Pulmonary artery endothelial cell (primary cell): ENCODE results near the gene INPP5D. TPM values are rescaled to one million over a fixed set of nuclear protein-coding genes. Genes with fewer than 3 reads are reported as not detected.

Experiments
- DNase-seq: peaks from one replicate; pipeline ENCODE4 v3.0.0-alpha.2; 2011; ENCODE audit warnings: low read depth, low spot score
- total RNA-seq: library from RNA; depleted of rRNA; stranded (reverse); fragments of >200 nt; gene quantifications from 2 replicates; pipeline ENCODE4 v1.2.3, GENCODE V29; 2014

The INPP5D gene
- total RNA-seq, 1 donor from 2014 or later = 19.8 TPM

- no peak for DNase-seq
Observed at GRCh38 chr2:233032551-233033320, 27.4 kb upstream of the INPP5D start, which contains the start of gene NEU2. Gene NEU2 (plus strand): TSS chr2:233032672. CDS start chr2:233032672, 0 bp downstream.

- no peak for DNase-seq
Observed at GRCh38 chr2:233033672-233034071, 26.5 kb upstream of the INPP5D start.

GRCh38 chr2:233034091-233034882, 25.9 kb upstream of the INPP5D start:
- no peak for DNase-seq

GRCh38 chr2:233035426-233036161, 24.5 kb upstream of the INPP5D start:
- no peak for DNase-seq

GRCh38 chr2:233036162-233036838, 23.8 kb upstream of the INPP5D start:
- no peak for DNase-seq

GRCh38 chr2:233037078-233037477, 23.1 kb upstream of the INPP5D start:
- no peak for DNase-seq

GRCh38 chr2:233039212-233039845, 20.8 kb upstream of the INPP5D start:
- no peak for DNase-seq

- DNase-seq = no peak
Observed at GRCh38 chr2:233039846-233040530, 20.2 kb upstream of the INPP5D start.

- DNase-seq = no peak
Observed at GRCh38 chr2:233040571-233040970, 19.6 kb upstream of the INPP5D start.

GRCh38 chr2:233041722-233042323, 18.3 kb upstream of the INPP5D start:
- no peak for DNase-seq

- DNase-seq = no peak
Observed at GRCh38 chr2:233042549-233042948, 17.6 kb upstream of the INPP5D start.

GRCh38 chr2:233044974-233045605, 15.1 kb upstream of the INPP5D start:
- DNase-seq = no peak

- DNase-seq = no peak
Observed at GRCh38 chr2:233047206-233047605, 12.9 kb upstream of the INPP5D start.

- no peak for DNase-seq
Observed at GRCh38 chr2:233047667-233048066, 12.5 kb upstream of the INPP5D start.

- DNase-seq = no peak
Observed at GRCh38 chr2:233048569-233049193, 11.5 kb upstream of the INPP5D start.

GRCh38 chr2:233049194-233049761, 10.9 kb upstream of the INPP5D start:
- no peak for DNase-seq

- DNase-seq = peak; percentile 83
Observed at GRCh38 chr2:233051241-233052149, 8.6 kb upstream of the INPP5D start.
